Activated CD4-positive, alpha-beta T cell treated with anti-CD3 and anti-CD28 coated beads, Interleukin-2, amount 50 U/mL, for 24 hours (primary cell): Measurements from ENCODE around the gene NR1D1.
"Not testable (repeated sequence)": the region's sequence is repeated elsewhere in the genome, so short reads cannot be mapped to it uniquely, and the experiment has no call there.

Experiments
- DNase-seq, 2 donors: peaks; one replicate each; pipeline ENCODE4 v3.0.0-alpha.2; 2020; ENCODE audit warnings: low read depth in 1 of 2, low spot score in 1 of 2

NR1D1 gene

DNA sequence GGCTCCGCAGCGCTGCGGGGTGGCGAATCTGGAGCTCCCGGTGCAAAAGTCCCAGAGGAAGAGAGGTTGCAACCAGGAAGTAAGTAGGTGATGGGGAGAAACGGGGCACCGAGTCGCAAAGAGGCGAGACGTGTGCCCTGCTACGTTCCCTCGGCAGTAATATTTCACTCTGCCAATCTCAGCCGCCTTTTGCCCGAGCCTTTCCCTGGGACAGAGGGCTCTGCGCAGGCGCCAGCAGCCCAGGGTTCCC lies at the start of gene NR1D1:
Gene NR1D1 (minus strand): TSS at position 171 of the 250 bp plus-strand sequence. CDS start 495 bp downstream, outside the sequence.
- DNase-seq: no peak

DNA sequence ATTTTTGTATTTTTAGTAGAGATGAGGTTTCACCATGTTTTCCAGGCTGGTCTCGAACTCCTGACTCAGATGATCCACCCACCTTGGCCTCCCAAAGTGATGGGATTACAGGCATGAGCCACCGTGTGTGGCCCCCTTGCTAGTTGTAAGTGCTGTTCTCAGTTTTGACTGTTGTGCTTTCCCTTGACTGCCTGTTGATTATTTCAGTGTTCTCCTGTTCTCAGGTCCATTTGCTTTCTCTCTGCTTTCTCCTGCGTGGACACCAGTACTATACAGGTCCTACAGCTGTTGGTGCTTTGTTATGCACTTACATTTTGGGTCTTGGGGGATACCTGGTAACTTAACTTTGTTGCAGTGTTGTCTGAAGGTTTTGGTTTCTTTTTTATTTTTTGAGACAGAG lies 48.1 kb upstream of the NR1D1 start:
- DNase-seq: no peak

DNA sequence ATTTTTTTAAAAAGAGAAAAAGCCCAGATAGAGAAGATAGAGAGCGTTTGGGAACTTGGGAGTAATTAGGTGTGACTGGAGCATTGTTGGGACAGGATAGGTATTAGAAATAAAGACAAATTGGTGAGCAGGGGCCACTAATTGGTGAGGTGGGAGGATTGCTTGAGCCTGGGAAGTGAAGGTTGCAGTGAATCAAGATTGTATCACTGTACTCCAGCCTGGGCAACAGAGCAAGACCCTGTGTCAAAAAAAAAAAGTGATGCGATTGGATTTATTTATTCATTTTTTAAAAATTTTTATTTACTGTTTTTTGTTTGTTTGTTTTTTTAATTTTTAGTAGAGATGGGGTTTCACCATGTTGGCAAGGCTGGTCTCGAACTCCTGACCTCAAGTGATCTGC lies 45.1 kb upstream of the NR1D1 start:
- DNase-seq: no peak

- DNase-seq: not testable (repeated sequence)
Measured at GRCh38 chr17:40143166-40143565, 42.8 kb upstream of the NR1D1 start.

DNA sequence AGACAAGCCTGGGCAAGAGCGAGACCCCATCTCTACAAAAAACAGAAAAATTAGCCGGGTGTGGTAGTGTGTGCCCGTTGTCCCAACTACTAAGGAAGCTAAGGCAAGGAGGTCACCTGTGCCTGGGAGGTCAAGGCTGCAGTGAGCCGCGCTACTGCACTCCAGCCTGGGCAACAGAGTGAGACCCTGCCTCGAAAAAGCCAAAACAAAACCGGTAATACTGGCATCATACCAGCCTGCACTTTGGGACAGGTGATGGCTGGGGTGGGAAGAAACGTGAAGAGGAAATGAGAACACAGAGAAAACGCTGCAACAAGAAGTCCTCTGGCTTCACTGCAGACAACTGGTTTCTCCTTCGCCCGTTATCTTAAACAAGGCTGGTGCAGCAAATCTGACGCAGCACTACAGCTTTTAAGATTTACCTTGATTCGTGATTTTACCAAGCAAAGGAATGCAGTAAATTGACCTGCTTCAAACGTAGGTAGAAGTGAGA lies 39.2 kb upstream of the NR1D1 start:
- no peak for DNase-seq

DNA sequence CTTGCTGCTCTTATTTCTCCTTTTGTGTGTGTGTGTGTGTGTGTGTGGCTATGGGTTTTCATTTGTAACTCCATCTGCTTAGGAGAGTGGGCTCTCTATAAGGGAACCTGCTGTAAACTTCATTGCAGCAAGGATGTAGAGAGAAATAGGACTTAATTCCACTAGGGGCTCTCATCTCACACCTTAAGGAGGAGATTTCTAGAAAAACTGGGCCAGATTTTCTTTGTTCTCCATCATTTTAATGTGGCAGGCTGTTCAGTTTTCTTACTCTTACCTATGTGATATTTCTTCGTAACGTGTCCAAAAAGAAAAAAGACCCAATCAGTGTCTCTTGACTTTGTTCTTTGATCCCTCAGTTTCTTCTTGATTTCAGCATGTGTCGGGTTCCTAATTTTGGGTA lies 35.4 kb upstream of the NR1D1 start:
- DNase-seq: no peak

- DNase-seq: no peak
Measured at GRCh38 chr17:40134184-40134583, 33.8 kb upstream of the NR1D1 start.

DNA sequence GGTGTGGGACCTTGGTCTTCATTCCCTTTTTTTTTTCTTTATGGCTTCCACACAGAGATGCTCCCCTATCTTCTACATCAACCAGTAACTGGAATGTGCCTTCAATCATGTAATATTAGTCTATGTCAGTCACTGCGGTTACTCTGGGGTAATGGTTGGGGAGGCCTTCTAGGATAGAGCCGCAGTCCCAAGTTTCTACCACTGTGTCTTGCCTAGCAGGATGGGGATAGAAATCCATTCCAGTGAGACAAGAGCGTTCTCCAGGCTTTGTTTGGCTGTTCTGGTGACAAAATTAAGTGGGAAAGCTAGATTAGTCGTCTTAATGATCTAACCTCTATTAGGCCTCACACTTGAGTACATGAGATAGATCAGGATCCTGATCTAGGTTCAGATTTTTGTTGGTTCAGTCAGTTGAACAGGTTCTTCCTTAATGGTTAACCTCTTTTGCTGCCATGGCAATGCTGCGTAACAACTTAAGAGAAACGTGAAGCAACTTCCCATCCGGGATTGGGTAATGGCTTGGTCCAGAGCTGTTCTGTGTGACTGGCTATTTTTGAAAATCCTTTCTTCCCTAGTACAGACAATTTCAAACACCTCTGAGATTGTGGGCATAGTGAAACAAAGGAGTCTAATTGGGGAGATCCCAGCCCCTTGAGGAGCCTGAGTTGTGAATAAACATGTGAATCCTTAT lies 30.1 kb upstream of the NR1D1 start:
- DNase-seq: no peak

DNA sequence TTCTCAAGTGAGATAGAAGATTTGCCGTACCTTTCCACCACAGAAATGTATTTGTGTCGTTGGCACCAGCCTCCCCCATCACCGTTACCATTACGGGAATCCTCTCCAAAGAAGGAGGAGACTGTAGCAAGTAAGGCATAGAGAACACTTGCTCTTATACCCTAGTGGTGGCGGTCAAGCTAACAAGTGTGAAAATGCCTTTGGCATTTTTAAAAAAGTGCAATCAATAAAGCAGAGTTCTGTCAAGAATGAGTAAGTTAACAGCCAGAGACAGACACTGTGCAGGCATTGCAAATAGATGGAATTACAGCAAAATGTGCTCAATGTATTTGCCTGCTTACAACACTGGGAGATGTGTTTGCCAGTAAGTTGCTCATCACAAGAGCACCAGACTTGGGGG lies 29.1 kb upstream of the NR1D1 start:
- DNase-seq: no peak

GRCh38 chr17:40124279-40125141 lies 24.1 kb upstream of the NR1D1 start:
- no peak for DNase-seq

- DNase-seq: no peak
Measured at GRCh38 chr17:40123811-40124114, 23.4 kb upstream of the NR1D1 start.

DNA sequence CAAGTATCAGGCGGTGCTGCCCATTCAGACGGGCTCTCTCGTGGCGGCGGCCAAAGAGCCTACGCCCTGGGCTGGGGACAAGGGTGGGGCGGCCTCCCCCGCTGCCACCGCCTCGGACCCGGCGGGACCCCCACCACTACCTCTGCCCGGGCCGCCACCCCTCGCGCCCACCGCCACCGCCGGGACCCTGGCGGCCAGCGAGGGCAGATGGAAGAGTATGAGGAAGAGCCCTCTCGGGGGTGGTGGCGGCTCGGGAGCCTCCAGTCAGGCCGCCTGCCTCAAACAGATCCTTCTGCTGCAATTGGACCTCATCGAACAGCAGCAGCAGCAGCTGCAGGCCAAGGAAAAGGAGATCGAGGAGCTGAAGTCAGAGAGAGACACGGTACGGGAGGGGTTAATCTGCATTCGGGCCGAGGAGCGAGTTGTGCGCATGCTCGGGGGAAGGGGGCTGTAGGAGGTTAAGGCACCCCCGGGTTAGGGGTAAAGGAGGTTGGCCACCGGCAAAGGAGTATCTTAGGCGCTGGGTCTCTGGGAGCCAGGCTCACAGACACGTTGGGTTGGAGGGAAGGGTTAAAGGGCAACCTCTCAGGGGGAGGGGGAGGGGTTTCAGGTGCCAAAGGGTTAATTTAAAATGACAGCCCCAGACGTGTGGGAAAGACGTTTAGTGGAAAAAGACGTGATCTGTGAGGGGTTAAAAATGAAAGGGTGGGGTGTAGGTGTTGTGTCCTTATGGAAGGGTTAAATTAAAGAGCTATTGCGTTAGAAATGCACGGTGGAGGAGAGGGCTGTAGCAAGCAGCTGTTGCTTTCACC lies 22.8 kb upstream of the NR1D1 start:
- DNase-seq: peak; percentile 34 to 40

DNA sequence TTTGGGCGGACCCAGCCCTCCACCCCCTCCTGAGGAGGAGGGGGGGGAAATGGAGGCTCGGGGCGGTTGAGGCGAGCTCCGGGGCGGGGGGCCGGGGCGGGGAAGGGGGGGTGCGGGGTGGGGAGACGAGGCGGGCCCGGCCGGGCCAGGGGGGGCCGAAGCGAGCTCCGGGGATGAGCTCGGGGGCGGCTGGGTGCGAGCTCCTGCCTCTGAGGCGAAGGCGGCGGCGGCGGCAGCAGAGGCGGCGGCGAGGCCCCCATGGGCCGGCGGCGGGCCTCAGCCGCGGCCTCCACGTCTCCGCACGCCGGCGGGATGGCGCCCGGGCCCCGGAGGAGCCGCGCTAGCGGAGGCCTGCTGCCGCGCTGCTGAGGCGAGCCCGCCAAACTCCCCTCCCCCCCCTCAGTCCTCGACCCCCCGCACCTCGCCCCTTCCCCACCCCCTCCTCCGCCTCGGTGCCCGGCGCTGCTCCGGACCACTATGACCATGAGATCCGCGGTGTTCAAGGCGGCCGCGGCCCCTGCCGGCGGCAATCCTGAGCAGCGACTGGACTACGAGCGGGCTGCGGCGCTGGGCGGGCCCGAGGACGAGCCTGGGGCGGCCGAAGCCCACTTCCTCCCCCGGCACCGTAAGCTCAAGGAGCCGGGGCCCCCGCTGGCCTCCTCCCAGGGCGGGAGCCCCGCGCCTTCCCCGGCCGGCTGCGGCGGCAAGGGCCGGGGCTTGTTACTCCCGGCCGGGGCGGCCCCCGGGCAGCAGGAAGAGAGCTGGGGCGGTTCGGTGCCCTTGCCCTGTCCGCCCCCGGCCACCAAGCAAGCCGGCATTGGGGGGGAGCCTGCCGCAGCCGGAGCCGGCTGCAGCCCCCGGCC lies 22.0 kb upstream of the NR1D1 start:
- DNase-seq: no peak

GRCh38 chr17:40121181-40122135 lies 21.1 kb upstream of the NR1D1 start, which contains the start of gene MSL1:
MSL1 (plus strand) TSS chr17:40121971; CDS start chr17:40122613, 642 bp downstream.
- DNase-seq: peak; percentile 77 to 79

GRCh38 chr17:40115101-40115436 lies 14.7 kb upstream of the NR1D1 start:
- no peak for DNase-seq

- DNase-seq: no peak
Measured at GRCh38 chr17:40113907-40114245, 13.5 kb upstream of the NR1D1 start.

- peak; percentile 75 to 94 for DNase-seq
Measured at GRCh38 chr17:40113110-40113906, 12.9 kb upstream of the NR1D1 start.

GRCh38 chr17:40112718-40113109 lies 12.3 kb upstream of the NR1D1 start:
- DNase-seq: no peak

- no peak for DNase-seq
Measured at GRCh38 chr17:40112191-40112711, 11.9 kb upstream of the NR1D1 start.
